GM13976 (cell line): ENCODE measurements around the gene ZDHHC14.

Experiments
- DNase-seq: peaks from one replicate; pipeline ENCODE4 v3.0.0; 2012; ENCODE audit warnings: low spot score
- in situ Hi-C: fragments of 300-500 bp; cut with MboI; formaldehyde crosslinking; loops from one replicate; pipeline ENCODE4 v1.12.0; 2022; ENCODE audit warnings: low sequenced_read_pairs, mixed read lengths, inconsistent platforms; ENCODE audit not compliant: unreplicated experiment
- TF ChIP-seq, protein P1 (sequence below): IDR thresholded peaks from 2 replicates; pipeline ENCODE4 v1.5.1; 2012; ENCODE audit warnings: borderline replicate concordance, mild to moderate bottlenecking; ENCODE audit not compliant: insufficient read depth; ENCODE audit errors: extremely low read depth, missing control alignments, control extremely low read depth

The ZDHHC14 gene

GRCh38 chr6:157339432-157339831 is 41.6 kb upstream of the ZDHHC14 start:
- in situ Hi-C loops: no loop called here
- DNase-seq: no peak

DNA sequence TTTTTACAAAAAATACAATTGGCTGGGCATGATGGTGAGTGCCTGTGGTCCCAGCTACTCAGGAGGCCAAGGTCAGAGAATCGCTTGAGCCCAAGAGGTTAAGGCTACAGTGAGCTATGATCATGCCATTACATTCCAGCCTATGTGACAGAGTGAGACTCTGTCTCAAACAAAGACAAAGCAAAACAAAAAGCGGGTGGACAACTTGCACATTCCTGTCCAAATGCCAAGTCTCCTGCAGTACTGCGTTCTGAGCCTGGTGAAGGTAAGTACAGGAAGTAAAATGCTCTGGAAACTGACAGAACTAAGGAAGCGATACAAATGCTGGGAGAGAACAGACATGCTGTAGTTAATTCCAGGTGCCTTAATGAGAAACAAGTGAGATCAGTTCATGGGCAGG is 37.3 kb upstream of the ZDHHC14 start:
- no peak for DNase-seq
- TF ChIP-seq, protein P1, sequence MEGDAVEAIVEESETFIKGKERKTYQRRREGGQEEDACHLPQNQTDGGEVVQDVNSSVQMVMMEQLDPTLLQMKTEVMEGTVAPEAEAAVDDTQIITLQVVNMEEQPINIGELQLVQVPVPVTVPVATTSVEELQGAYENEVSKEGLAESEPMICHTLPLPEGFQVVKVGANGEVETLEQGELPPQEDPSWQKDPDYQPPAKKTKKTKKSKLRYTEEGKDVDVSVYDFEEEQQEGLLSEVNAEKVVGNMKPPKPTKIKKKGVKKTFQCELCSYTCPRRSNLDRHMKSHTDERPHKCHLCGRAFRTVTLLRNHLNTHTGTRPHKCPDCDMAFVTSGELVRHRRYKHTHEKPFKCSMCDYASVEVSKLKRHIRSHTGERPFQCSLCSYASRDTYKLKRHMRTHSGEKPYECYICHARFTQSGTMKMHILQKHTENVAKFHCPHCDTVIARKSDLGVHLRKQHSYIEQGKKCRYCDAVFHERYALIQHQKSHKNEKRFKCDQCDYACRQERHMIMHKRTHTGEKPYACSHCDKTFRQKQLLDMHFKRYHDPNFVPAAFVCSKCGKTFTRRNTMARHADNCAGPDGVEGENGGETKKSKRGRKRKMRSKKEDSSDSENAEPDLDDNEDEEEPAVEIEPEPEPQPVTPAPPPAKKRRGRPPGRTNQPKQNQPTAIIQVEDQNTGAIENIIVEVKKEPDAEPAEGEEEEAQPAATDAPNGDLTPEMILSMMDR: no peak
- in situ Hi-C loops: no loop called here

More at GRCh38 chr6:157339432-157339831, 41.6 kb upstream of the ZDHHC14 start:
- TF ChIP-seq, protein P1: no peak

GRCh38 chr6:157346373-157346772 is 34.6 kb upstream of the ZDHHC14 start:
- in situ Hi-C loops: no loop called here

DNA sequence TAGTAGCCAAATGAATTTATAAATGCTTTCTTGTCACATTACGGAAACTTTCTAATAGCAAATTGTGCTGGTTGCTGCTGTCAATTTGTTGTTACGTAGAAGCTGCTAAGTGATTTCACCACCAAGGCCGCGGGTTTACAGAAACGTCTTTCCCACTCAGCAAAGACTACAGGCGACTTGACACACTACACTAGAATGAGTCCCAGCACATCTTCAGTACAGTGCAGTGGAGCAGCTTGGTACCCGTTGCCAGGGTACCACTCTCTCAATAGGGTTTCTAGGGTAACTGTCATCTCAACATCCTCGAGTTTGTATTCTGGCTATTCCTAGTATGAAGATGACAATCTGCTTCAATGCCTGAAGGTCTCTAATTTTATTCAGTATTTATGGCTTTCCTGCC is 22.7 kb upstream of the ZDHHC14 start:
- in situ Hi-C loops: no loop called here
- TF ChIP-seq, protein P1: no peak
- no peak for DNase-seq

More at GRCh38 chr6:157346373-157346772, 34.6 kb upstream of the ZDHHC14 start:
- no peak for DNase-seq
- TF ChIP-seq, protein P1: no peak

DNA sequence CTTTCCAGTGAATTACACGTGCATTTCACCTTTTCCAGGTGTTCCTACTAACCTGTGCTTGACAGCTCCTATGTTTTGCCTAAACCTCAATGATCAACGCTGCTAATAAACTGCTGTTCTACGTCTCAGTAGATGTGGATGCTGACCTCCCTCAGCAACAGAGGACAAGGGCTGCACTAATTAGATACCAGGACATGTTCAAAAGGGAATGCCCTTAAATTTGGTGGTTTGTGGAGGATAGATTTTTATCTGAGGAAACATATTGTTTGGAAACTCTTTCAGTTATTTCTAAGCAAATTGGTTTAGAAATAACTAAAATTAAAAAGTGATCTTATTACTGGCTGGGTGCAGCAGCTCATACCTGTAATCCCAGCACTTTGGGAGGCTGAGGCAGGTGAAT is 19.1 kb upstream of the ZDHHC14 start:
- DNase-seq: no peak
- TF ChIP-seq, protein P1: no peak
- in situ Hi-C loops: no loop called here

DNA sequence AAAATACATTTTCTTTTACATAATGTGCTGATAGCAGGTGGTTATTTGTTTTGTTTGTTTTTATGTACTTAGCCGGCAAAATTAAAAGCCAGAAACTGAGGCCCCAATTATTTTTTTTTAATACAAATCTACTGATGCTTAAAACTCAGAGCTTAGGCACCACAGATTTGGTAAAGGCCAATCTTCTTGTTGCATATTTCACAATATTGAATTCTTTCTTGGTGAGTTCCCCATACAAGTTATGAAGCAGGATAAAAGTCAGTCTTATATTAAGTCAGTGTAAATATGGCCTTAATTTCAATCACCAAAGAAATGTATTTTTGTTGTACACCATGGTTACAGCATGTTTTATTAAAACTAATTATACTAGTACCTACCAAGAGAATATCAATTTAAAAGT is 16.3 kb upstream of the ZDHHC14 start:
- no peak for DNase-seq
- TF ChIP-seq, protein P1: no peak
- in situ Hi-C loops: no loop called here

GRCh38 chr6:157366648-157367047 is 14.3 kb upstream of the ZDHHC14 start:
- in situ Hi-C loops: no loop called here
- DNase-seq: no peak
- TF ChIP-seq, protein P1: no peak
